Measurements from ENCODE around the gene DSG2.

GRCh38 chr18:31505156-31505555 is 7.2 kb downstream of the DSG2 start:
- no peak for TF ChIP-seq EZH2 (IDR thresholded peaks at IDR 0.05; ENCODE audit: borderline replicate concordance, low read length)
- no peak for TF ChIP-seq CTCF (IDR thresholded peaks at IDR 0.05; ENCODE audit: low read length)

Data from OCI-LY1 (cell line).